ENCODE results near the gene JSRP1.

Gene JSRP1

GRCh38 chr19:2249880-2250765 lies 6.1 kb downstream of the JSRP1 start:
- no peak for TF ChIP-seq ZNF274 (IDR thresholded peaks at IDR 0.05; ENCODE audit: low read depth, low read length)
- no peak overlapping the region for H3K4me3 ChIP-seq (ENCODE audit: low read length)

GRCh38 chr19:2249010-2249866 lies 7.0 kb downstream of the JSRP1 start, which contains the start of gene AMH:
Gene AMH, plus strand, starts transcription at chr19:2249323. Its CDS starts 10 bp downstream, at chr19:2249333.
- H3K4me3 ChIP-seq (ENCODE audit: low read length), result no peak within 1 kb of the TSS
- no peak for TF ChIP-seq ZNF274 (IDR thresholded peaks at IDR 0.05; ENCODE audit: low read depth, low read length)

- H3K4me3 ChIP-seq (ENCODE audit: low read length), result no peak overlapping the region
- no peak for TF ChIP-seq ZNF274 (IDR thresholded peaks at IDR 0.05; ENCODE audit: low read depth, low read length)
These were observed 7.8 kb downstream of the JSRP1 start for GRCh38 chr19:2248136-2249009.

- H3K4me3 ChIP-seq (ENCODE audit: low read length), result no peak overlapping the region
- TF ChIP-seq ZNF274 (IDR thresholded peaks at IDR 0.05; ENCODE audit: low read depth, low read length), result no peak
These were observed 8.7 kb downstream of the JSRP1 start for GRCh38 chr19:2247433-2248101.

- H3K4me3 ChIP-seq (ENCODE audit: low read length), result no peak overlapping the region
- no peak for TF ChIP-seq ZNF274 (IDR thresholded peaks at IDR 0.05; ENCODE audit: low read depth, low read length)
These were observed 9.3 kb downstream of the JSRP1 start for GRCh38 chr19:2246801-2247361.

GRCh38 chr19:2246014-2246620 lies 10.1 kb downstream of the JSRP1 start:
- H3K4me3 ChIP-seq (ENCODE audit: low read length), result no peak overlapping the region
- no peak for TF ChIP-seq ZNF274 (IDR thresholded peaks at IDR 0.05; ENCODE audit: low read depth, low read length)

- TF ChIP-seq ZNF274 (IDR thresholded peaks at IDR 0.05; ENCODE audit: low read depth, low read length), result no peak
These were observed 10.9 kb downstream of the JSRP1 start for GRCh38 chr19:2245273-2245672.

GRCh38 chr19:2244486-2244885 lies 11.7 kb downstream of the JSRP1 start:
- no peak for TF ChIP-seq ZNF274 (IDR thresholded peaks at IDR 0.05; ENCODE audit: low read depth, low read length)
- H3K4me3 ChIP-seq (ENCODE audit: low read length), result no peak overlapping the region

More at GRCh38 chr19:2245273-2245672, 10.9 kb downstream of the JSRP1 start:
- H3K4me3 ChIP-seq (ENCODE audit: low read length), result no peak overlapping the region

GRCh38 chr19:2244125-2244411 lies 12.1 kb downstream of the JSRP1 start:
- no peak for TF ChIP-seq ZNF274 (IDR thresholded peaks at IDR 0.05; ENCODE audit: low read depth, low read length)
- H3K4me3 ChIP-seq (ENCODE audit: low read length), result no peak overlapping the region

- no peak for TF ChIP-seq ZNF274 (IDR thresholded peaks at IDR 0.05; ENCODE audit: low read depth, low read length)
- H3K4me3 ChIP-seq (ENCODE audit: low read length), result no peak overlapping the region
These were observed 12.7 kb downstream of the JSRP1 start for GRCh38 chr19:2243274-2244124.

GRCh38 chr19:2242816-2243215 lies 13.4 kb downstream of the JSRP1 start:
- no peak for TF ChIP-seq ZNF274 (IDR thresholded peaks at IDR 0.05; ENCODE audit: low read depth, low read length)
- H3K4me3 ChIP-seq (ENCODE audit: low read length), result no peak overlapping the region

GRCh38 chr19:2242092-2242537 lies 14.1 kb downstream of the JSRP1 start:
- H3K4me3 ChIP-seq (ENCODE audit: low read length), result no peak overlapping the region
- no peak for TF ChIP-seq ZNF274 (IDR thresholded peaks at IDR 0.05; ENCODE audit: low read depth, low read length)
